Stomach (tissue), 9 donors: ENCODE measurements around the gene KIR2DL3. TPM values are rescaled to one million over a fixed set of nuclear protein-coding genes. Genes with fewer than 3 reads are reported as not detected.

ENCODE experiments used
- DNase-seq, 2 donors: peaks; one replicate each; pipeline versions ENCODE4 v3.0.0 to v3.0.0-alpha.2; 2013 to 2019
- H3K27ac ChIP-seq, 5 donors: fragments of 200-600 bp in 4 of 5; sonication (generic) in 4 of 5; one replicate each; pipeline ENCODE4 v1.5.1; 2013 to 2019; ENCODE audit warnings: mild to moderate bottlenecking in 1 of 5, moderate library complexity in 1 of 5
- H3K27me3 ChIP-seq, 3 donors: fragments of 200-600 bp; sonication (generic); one replicate each; pipeline ENCODE4 v1.5.1; 2017 to 2019; ENCODE audit warnings: mixed run types in 1 of 3
- H3K36me3 ChIP-seq, 4 donors: fragments of 200-600 bp; sonication (generic); 1 replicate in 3 of 4; 2 replicates in 1 of 4; pipeline ENCODE4 v1.5.1; 2016 to 2019
- H3K4me1 ChIP-seq, 4 donors: fragments of 200-600 bp; sonication (generic); one replicate each; pipeline ENCODE4 v1.5.1; 2016 to 2019
- H3K4me3 ChIP-seq, 4 donors: fragments of 200-600 bp; sonication (generic) in 3 of 4; one replicate each; pipeline ENCODE4 v1.5.1; 2016 to 2019; ENCODE audit warnings: mild to moderate bottlenecking in 1 of 4
- H3K9me3 ChIP-seq, 4 donors: fragments of 200-600 bp; sonication (generic); one replicate each; pipeline ENCODE4 v1.5.1; 2016 to 2019
- CTCF ChIP-seq, 7 experiments: fragments of 450-650 bp in 4 of 7; fragments of 200-600 bp in 3 of 7; sonication (generic) in 3 of 7; IDR thresholded peaks; one replicate each; pipeline ENCODE4 v1.5.1; 2016 to 2019; ENCODE audit warnings: antibody characterized with exemption in 7 of 7, control low read depth in 2 of 7, mild to moderate bottlenecking in 1 of 7
- EP300 ChIP-seq: sonication (generic); formaldehyde crosslinking; IDR thresholded peaks from one replicate; pipeline ENCODE4 v1.6.1; 2017; ENCODE audit warnings: antibody characterized with exemption
- POLR2A ChIP-seq, 4 donors: fragments of 450-650 bp; IDR thresholded peaks; one replicate each; pipeline ENCODE4 v1.6.1; 2016; ENCODE audit warnings: antibody characterized with exemption in 4 of 4, control low read depth in 2 of 4, mild to moderate bottlenecking in 1 of 4, moderate library complexity in 1 of 4
- POLR2AphosphoS5 ChIP-seq, 3 donors: sonication (generic); formaldehyde crosslinking; IDR thresholded peaks; one replicate each; pipeline ENCODE4 v1.6.1; 2016; ENCODE audit warnings: antibody characterized with exemption in 3 of 3
- WGBS, 5 donors: extraction: QIAGEN DNeasy Blood & Tissue Kit in 3 of 5; methylation state at CpG; one replicate each; pipeline versions ENCODE4 v1.1.5 to v1.1.7; 2013 to 2018; 5-methylcytosine and 5-hydroxymethylcytosine counted together
- intact Hi-C: fragments of 100-400 bp; cut with DNase I; formaldehyde crosslinking; loops from one replicate; pipeline ENCODE4 v1.15.1; 2023; ENCODE audit warnings: low total_unique reads
- polyA plus RNA-seq, 3 donors: library from polyadenylated mRNA; stranded (reverse); fragments of 200-250 nt; gene quantifications; one replicate each; pipeline ENCODE4 v1.2.3, GENCODE V29; 2013
- small RNA-seq, 4 donors: library from RNA; depleted of rRNA; stranded (forward); fragments of <200 nt; gene quantifications; one replicate each; pipeline ENCODE3, GENCODE V24; 2016
- total RNA-seq, 5 donors: library from RNA; depleted of rRNA; stranded (reverse); fragments of >200 nt; gene quantifications; one replicate each; pipeline versions ENCODE4 v1.1.0 to v1.2.3, GENCODE V29; 2014 to 2016
- donor health status: healthy with polysubstance abuse.
- donor health status: Bipolar disorder and iron deficiency.
- donor health status: healthy.

Gene KIR2DL3
- total and polyA plus RNA-seq, 8 donors = not detected

- WGBS, 5 donors = 37 to 57% (median 52%) methylated on average over 1 of the region's 1 CpG
- no peaks in the 10 kb centered on the region for H3K4me1 ChIP-seq
- TF ChIP-seq EP300 (no peak), POLR2A (IDR thresholded peaks at IDR 0.05) (no peak), POLR2AphosphoS5 (IDR thresholded peaks at IDR 0.05) (no peak), CTCF (IDR thresholded peaks at IDR 0.05) (no peak)
- intact Hi-C loops = no loop called here
- H3K4me3 ChIP-seq = no peak overlapping the region
- H3K27ac ChIP-seq = no peak overlapping the region
- peaks cover 0 to 11% (median 0%) of the 10 kb centered on the region in 3 donors for H3K27me3 ChIP-seq
- no peaks in the 10 kb centered on the region for H3K36me3 ChIP-seq
- H3K9me3 ChIP-seq = no peaks in the 10 kb centered on the region
- no peak for DNase-seq
These were observed 57.4 kb downstream of the KIR2DL3 start for GRCh38 chr19:54795758-54796157.

Small RNA genes within 50 kb of the gene (small RNA-seq; reads per million reads assigned to genes)
- gene AC245128.2 (0 reads per million in 4 donors), gene KIR3DP1 (0 reads per million in 4 donors)

Other genes starting within 250 kb of the KIR2DL3 start
- not detected for gene LAIR2, start 235.7 kb upstream of the KIR2DL3 start, total RNA-seq
- gene LAIR2, start 235.7 kb upstream of the KIR2DL3 start, polyA plus RNA-seq = under 1 TPM in 1 of 3 donors, not detected in 2; 0.30 TPM
- gene LILRA2, start 164.7 kb upstream of the KIR2DL3 start, total RNA-seq = 1 to 10 TPM in 2 of 5 donors, under 1 TPM in 1, not detected in 2; 0.37 to 7.8 (median 2.3) TPM
- 1 to 10 TPM in 1 of 3 donors, under 1 TPM in 2; 0.20 to 2.1 (median 0.61) TPM for gene LILRA2, start 164.7 kb upstream of the KIR2DL3 start, polyA plus RNA-seq
- gene LILRA1, start 144.9 kb upstream of the KIR2DL3 start, total RNA-seq = not detected
- gene LILRA1, start 144.9 kb upstream of the KIR2DL3 start, polyA plus RNA-seq = under 1 TPM; 0.25 to 0.62 (median 0.31) TPM
- 10 to 100 TPM in 1 of 5 donors, 1 to 10 TPM in 2, under 1 TPM in 1, not detected in 1; 0.37 to 50.8 (median 2.7) TPM for gene LILRB1, start 108.0 kb upstream of the KIR2DL3 start, total RNA-seq
- 1 to 10 TPM in 2 of 3 donors, under 1 TPM in 1; 0.63 to 2.0 (median 1.2) TPM for gene LILRB1, start 108.0 kb upstream of the KIR2DL3 start, polyA plus RNA-seq
- gene LILRB4, start 75.5 kb upstream of the KIR2DL3 start, total RNA-seq = 10 to 100 TPM in 1 of 5 donors, under 1 TPM in 2, not detected in 2; 0.73 to 12.2 (median 0.87) TPM
- 1 to 10 TPM in 1 of 3 donors, under 1 TPM in 2; 0.61 to 1.8 (median 0.95) TPM for gene LILRB4, start 75.5 kb upstream of the KIR2DL3 start, polyA plus RNA-seq
- not detected for gene KIR3DL3, start 14.1 kb upstream of the KIR2DL3 start, total RNA-seq
- gene KIR3DL3, start 14.1 kb upstream of the KIR2DL3 start, polyA plus RNA-seq = not detected
- not detected for gene KIR2DL1, start 31.3 kb downstream of the KIR2DL3 start, total RNA-seq
- not detected for gene KIR2DL1, start 31.3 kb downstream of the KIR2DL3 start, polyA plus RNA-seq
- under 1 TPM in 1 of 5 donors, not detected in 4; 0.87 TPM for gene KIR2DL4, start 65.1 kb downstream of the KIR2DL3 start, total RNA-seq
- gene KIR2DL4, start 65.1 kb downstream of the KIR2DL3 start, polyA plus RNA-seq = under 1 TPM in 1 of 3 donors, not detected in 2; 0.18 TPM
- gene KIR3DL1, start 78.0 kb downstream of the KIR2DL3 start, total RNA-seq = not detected
- gene KIR3DL1, start 78.0 kb downstream of the KIR2DL3 start, polyA plus RNA-seq = not detected
- not detected for gene KIR2DS4, start 94.2 kb downstream of the KIR2DL3 start, total RNA-seq
- gene KIR2DS4, start 94.2 kb downstream of the KIR2DL3 start, polyA plus RNA-seq = not detected
- gene KIR3DL2, start 111.9 kb downstream of the KIR2DL3 start, total RNA-seq = not detected
- not detected for gene KIR3DL2, start 111.9 kb downstream of the KIR2DL3 start, polyA plus RNA-seq
- 1 to 10 TPM in 1 of 5 donors, not detected in 4; 1.3 TPM for gene FCAR, start 135.7 kb downstream of the KIR2DL3 start, total RNA-seq
- 1 to 10 TPM in 1 of 3 donors, under 1 TPM in 1, not detected in 1; 0.15 to 2.2 TPM for gene FCAR, start 135.7 kb downstream of the KIR2DL3 start, polyA plus RNA-seq
- gene NCR1, start 167.6 kb downstream of the KIR2DL3 start, total RNA-seq = 1 to 10 TPM in 1 of 5 donors, not detected in 4; 1.1 TPM
- gene NCR1, start 167.6 kb downstream of the KIR2DL3 start, polyA plus RNA-seq = under 1 TPM in 1 of 3 donors, not detected in 2; 0.92 TPM
- gene NLRP7, start 209.0 kb downstream of the KIR2DL3 start, total RNA-seq = not detected
- gene NLRP7, start 209.0 kb downstream of the KIR2DL3 start, polyA plus RNA-seq = not detected
- gene NLRP2, start 227.9 kb downstream of the KIR2DL3 start, total RNA-seq = 10 to 100 TPM in 4 of 5 donors, 1 to 10 TPM in 1; 9.4 to 23.5 (median 15.6) TPM
- gene NLRP2, start 227.9 kb downstream of the KIR2DL3 start, polyA plus RNA-seq = 10 to 100 TPM in 1 of 3 donors, 1 to 10 TPM in 2; 2.1 to 11.8 (median 4.8) TPM